H1 (cell line): ENCODE measurements around the gene CCS. TPM values are rescaled to one million over a fixed set of nuclear protein-coding genes. Genes with fewer than 3 reads are reported as not detected.
"Not testable (repeated sequence)": the region's sequence is repeated elsewhere in the genome, so short reads cannot be mapped to it uniquely, and the experiment has no call there.

ENCODE experiments used
- CTCF ChIA-PET: fragments of 300-600 bp; sonication (Branson Sonifier 250); formaldehyde crosslinking; loops from one replicate; lab custom pipeline; 2021; ENCODE audit not compliant: partially characterized antibody; lab: Charles Lee
- POLR2A ChIA-PET: fragments of 300-600 bp; sonication (Branson Sonifier 250); formaldehyde crosslinking; loops from one replicate; lab custom pipeline; 2021; ENCODE audit warnings: inconsistent platforms; ENCODE audit not compliant: partially characterized antibody; lab: Charles Lee
- DNase-seq, 2 experiments: peaks; one replicate each; pipeline versions ENCODE4 v3.0.0 to v3.0.0-alpha.2; 2010 to 2022; ENCODE audit warnings: low spot score in 2 of 2, low read depth in 1 of 2, mixed read lengths in 1 of 2
- FAIRE-seq: peaks from 2 replicates; lab custom pipeline; 2011; peaks lifted over from hg19 to GRCh38; lab: Jason Lieb, UNC
- H2AFZ ChIP-seq: 2 replicates; pipeline ENCODE4 v1.8.1; 2012; ENCODE audit warnings: low read length, inconsistent platforms
- H2AK5ac ChIP-seq: 2 replicates; pipeline ENCODE4 v1.6.1; 2013; ENCODE audit warnings: low read depth, low read length
- H2BK120ac ChIP-seq: replicated peaks from 2 replicates; pipeline ENCODE3; 2013; ENCODE audit warnings: low read depth, low read length, inconsistent platforms
- H2BK12ac ChIP-seq: 2 replicates; pipeline ENCODE4 v1.6.1; 2013; ENCODE audit warnings: low read depth, low read length
- H2BK15ac ChIP-seq: 2 replicates; pipeline ENCODE4 v1.6.1; 2013; ENCODE audit warnings: low read length
- H2BK20ac ChIP-seq: 2 replicates; pipeline ENCODE4 v1.6.1; 2013; ENCODE audit warnings: low read length
- H2BK5ac ChIP-seq: 2 replicates; pipeline ENCODE4 v1.6.1; 2013; ENCODE audit warnings: low read depth, low read length
- H3K14ac ChIP-seq: 2 replicates; pipeline ENCODE4 v1.6.1; 2013; ENCODE audit warnings: inconsistent platforms; ENCODE audit not compliant: insufficient read length
- H3K18ac ChIP-seq: 2 replicates; pipeline ENCODE4 v1.6.1; 2013; ENCODE audit warnings: low read length; ENCODE audit errors: extremely low read depth
- H3K23ac ChIP-seq: 2 replicates; pipeline ENCODE4 v1.6.1; 2013; ENCODE audit warnings: inconsistent platforms; ENCODE audit not compliant: insufficient read length
- H3K23me2 ChIP-seq: 2 replicates; pipeline ENCODE4 v1.6.1; 2013; ENCODE audit warnings: low read depth, low read length
- H3K27ac ChIP-seq: 2 replicates; pipeline ENCODE4 v1.6.1; 2011; ENCODE audit warnings: low read depth, low read length, inconsistent platforms
- H3K27me3 ChIP-seq, 4 experiments: replicated peaks in 1 of 4; 1 replicate in 1 of 4; 2 replicates in 3 of 4; pipeline versions ENCODE4 v1.6.1 to v1.8.1; 2011 to 2013; ENCODE audit warnings: low read length in 3 of 4, mild to moderate bottlenecking in 3 of 4, inconsistent platforms in 2 of 4, mixed read lengths in 2 of 4, moderate library complexity in 1 of 4; ENCODE audit not compliant: control insufficient read depth in 3 of 4, insufficient read depth in 3 of 4; ENCODE audit errors: extremely low read depth in 1 of 4
- H3K36me3 ChIP-seq, 4 experiments: 2 replicates each; pipeline versions ENCODE4 v1.6.1 to v1.8.1; 2011 to 2013; ENCODE audit warnings: mild to moderate bottlenecking in 4 of 4, low read length in 3 of 4, moderate library complexity in 2 of 4, control low read depth in 1 of 4, inconsistent platforms in 1 of 4; ENCODE audit not compliant: insufficient read depth in 4 of 4, control insufficient read depth in 2 of 4
- H3K4ac ChIP-seq: replicated peaks from 2 replicates; pipeline ENCODE3; 2013; ENCODE audit warnings: low read length, low read depth, mixed read lengths, inconsistent platforms; ENCODE audit not compliant: insufficient read length
- H3K4me1 ChIP-seq, 4 experiments: replicated peaks in 1 of 4; 1 replicate in 1 of 4; 2 replicates in 3 of 4; pipeline versions ENCODE4 v1.6.1 to v1.8.1; 2011 to 2013; ENCODE audit warnings: low read length in 3 of 4, inconsistent platforms in 2 of 4, mixed read lengths in 1 of 4; ENCODE audit not compliant: insufficient read depth in 4 of 4, control insufficient read depth in 3 of 4
- H3K4me2 ChIP-seq, 2 experiments: 2 replicates each; pipeline versions ENCODE4 v1.6.1 to v1.8.1; 2011 to 2013; ENCODE audit warnings: low read depth in 2 of 2, low read length in 2 of 2, control low read depth in 1 of 2, inconsistent platforms in 1 of 2, mild to moderate bottlenecking in 1 of 2; ENCODE audit not compliant: insufficient read depth in 1 of 2
- H3K4me3 ChIP-seq, 4 experiments: fragments of 200-600, 300-600 bp in 1 of 4; sonication (generic), shearing (Covaris generic), sonication (Bioruptor Twin) in 1 of 4; 2 replicates each; pipeline versions ENCODE4 v1.5.1 to v1.8.1; 2011 to 2016; ENCODE audit warnings: low read length in 4 of 4, low read depth in 3 of 4, control low read depth in 2 of 4, inconsistent platforms in 2 of 4, mild to moderate bottlenecking in 2 of 4, mixed read lengths in 1 of 4, moderate library complexity in 1 of 4; ENCODE audit not compliant: insufficient read depth in 2 of 4; ENCODE audit errors: extremely low read depth in 1 of 4
- H3K56ac ChIP-seq: replicated peaks from 2 replicates; pipeline ENCODE3; 2013; ENCODE audit warnings: low read depth, mild to moderate bottlenecking, mixed read lengths, low read length, inconsistent platforms; ENCODE audit not compliant: insufficient read length
- H3K79me1 ChIP-seq: 2 replicates; pipeline ENCODE4 v1.6.1; 2013; ENCODE audit warnings: low read depth, low read length, control low read depth
- H3K79me2 ChIP-seq, 2 experiments: 2 replicates each; pipeline versions ENCODE4 v1.6.1 to v1.8.1; 2012 to 2013; ENCODE audit warnings: low read length in 2 of 2, mild to moderate bottlenecking in 2 of 2, inconsistent platforms in 1 of 2; ENCODE audit not compliant: insufficient read depth in 2 of 2, control insufficient read depth in 1 of 2
- H3K9ac ChIP-seq, 4 experiments: replicated peaks in 1 of 4; 1 replicate in 1 of 4; 2 replicates in 3 of 4; pipeline versions ENCODE4 v1.6.1 to v1.8.1; 2011 to 2013; ENCODE audit warnings: low read depth in 3 of 4, low read length in 3 of 4, control low read depth in 2 of 4, mild to moderate bottlenecking in 2 of 4, moderate library complexity in 2 of 4, inconsistent platforms in 1 of 4; ENCODE audit errors: extremely low read depth in 1 of 4
- H3K9me3 ChIP-seq, 2 experiments: 2 replicates each; pipeline versions ENCODE4 v1.6.1 to v1.8.1; 2012 to 2013; ENCODE audit warnings: mild to moderate bottlenecking in 2 of 2, moderate library complexity in 2 of 2, control low read depth in 1 of 2, inconsistent platforms in 1 of 2, low read depth in 1 of 2, low read length in 1 of 2, mixed read lengths in 1 of 2; ENCODE audit not compliant: insufficient read depth in 2 of 2
- H4K20me1 ChIP-seq, 2 experiments: replicated peaks in 1 of 2; 2 replicates each; pipeline versions ENCODE3 to v1.8.1; 2011 to 2013; ENCODE audit warnings: inconsistent platforms in 2 of 2, low read length in 2 of 2, mild to moderate bottlenecking in 1 of 2; ENCODE audit not compliant: insufficient read depth in 2 of 2, control insufficient read depth in 1 of 2
- H4K5ac ChIP-seq: 2 replicates; pipeline ENCODE4 v1.6.1; 2013; ENCODE audit warnings: low read length, low read depth, mixed read lengths, inconsistent platforms; ENCODE audit not compliant: insufficient read length
- H4K8ac ChIP-seq: 2 replicates; pipeline ENCODE4 v1.8.0; 2013; ENCODE audit warnings: mild to moderate bottlenecking, moderate library complexity, low read length, inconsistent platforms; ENCODE audit not compliant: insufficient read depth; ENCODE audit errors: extremely low read depth
- H4K91ac ChIP-seq: replicated peaks from 2 replicates; pipeline ENCODE3; 2013; ENCODE audit warnings: low read length, mixed read lengths, inconsistent platforms; ENCODE audit not compliant: insufficient read length
- ATF2 ChIP-seq: IDR thresholded peaks from 2 replicates; pipeline ENCODE4 v1.6.1; 2012; ENCODE audit warnings: low read length, inconsistent platforms
- CHD2 ChIP-seq: IDR thresholded peaks from 2 replicates; pipeline ENCODE4 v1.6.1; 2012; ENCODE audit warnings: low read length, improper control_type of control experiment
- JUN ChIP-seq: IDR thresholded peaks from 2 replicates; pipeline ENCODE4 v1.6.1; 2011; ENCODE audit warnings: low read depth, mild to moderate bottlenecking, improper control_type of control experiment, low read length
- JUND ChIP-seq: IDR thresholded peaks from 2 replicates; pipeline ENCODE4 v1.6.1; 2011; ENCODE audit warnings: mild to moderate bottlenecking, improper control_type of control experiment, low read length
- POLR2A ChIP-seq, 2 experiments: IDR thresholded peaks; 1 replicate in 1 of 2; 2 replicates in 1 of 2; pipeline ENCODE4 v1.6.1; 2011; ENCODE audit warnings: low read depth in 2 of 2, low read length in 2 of 2, mild to moderate bottlenecking in 2 of 2; ENCODE audit errors: control extremely low read depth in 1 of 2
- SRF ChIP-seq: IDR thresholded peaks from 2 replicates; pipeline ENCODE4 v1.6.1; 2011; ENCODE audit warnings: mild to moderate bottlenecking, low read depth, low read length, moderate library complexity
- TAF1 ChIP-seq: IDR thresholded peaks from 2 replicates; pipeline ENCODE4 v1.6.1; 2011; ENCODE audit warnings: mild to moderate bottlenecking, low read depth, low read length
- TAF7 ChIP-seq: optimal IDR thresholded peaks from 2 replicates; pipeline ENCODE3; 2011; ENCODE audit warnings: low read depth, mild to moderate bottlenecking, inconsistent platforms, low read length, moderate library complexity, borderline replicate concordance
- TBP ChIP-seq: IDR thresholded peaks from 2 replicates; pipeline ENCODE4 v1.6.1; 2011; ENCODE audit warnings: low read depth, low read length, improper control_type of control experiment
- TEAD4 ChIP-seq: IDR thresholded peaks from 2 replicates; pipeline ENCODE4 v1.6.1; 2012; ENCODE audit warnings: low read depth, low read length, inconsistent platforms, mixed read lengths
- whole genome bisulfite sequencing, 2 experiments: shearing (Covaris generic) in 1 of 2; methylation state at CpG; one replicate each; pipeline versions ENCODE4 v1.1.6 to v1.1.7; 2013 to 2015; ENCODE audit warnings: low lambda C conversion rate in 2 of 2, mixed read lengths in 2 of 2, inconsistent platforms in 1 of 2, low coverage in 1 of 2, missing lambda C conversion rate in 1 of 2; ENCODE audit not compliant: insufficient replicate concordance in 2 of 2, insufficient coverage in 1 of 2, insufficient read length in 1 of 2; ENCODE audit errors: extremely low coverage in 1 of 2, missing lambda C conversion rate in 1 of 2; 5-methylcytosine and 5-hydroxymethylcytosine counted together
- polyA plus RNA-seq, 7 experiments: library from polyadenylated mRNA; depleted of rRNA in 3 of 7; stranded (reverse) in 5 of 7; unstranded in 2 of 7; fragments of >200 nt in 5 of 7; fragments of 200-250 nt in 2 of 7; gene quantifications; 1 replicate in 5 of 7; 2 replicates in 1 of 7; 4 replicates in 1 of 7; pipeline versions ENCODE4 v1.2.1 to v1.2.3, GENCODE V29; 2011 to 2013; ENCODE audit warnings: missing spikeins in 2 of 7, mixed read lengths in 2 of 7
- total RNA-seq: library from RNA; stranded (reverse); fragmentation: NEBNext Ultra II Directional; extraction: Animal tissue kit (Norgen Biotek cat#: 25700); gene quantifications from 2 replicates; pipeline ENCODE4 v1.2.1, GENCODE V29; 2021

The CCS gene
- total and polyA plus RNA-seq, 2 of the 8 experiments (the other 6 are each of a cell fraction or from before 2014, with no cell fraction given) = 37.1 to 37.7 TPM

DNA sequence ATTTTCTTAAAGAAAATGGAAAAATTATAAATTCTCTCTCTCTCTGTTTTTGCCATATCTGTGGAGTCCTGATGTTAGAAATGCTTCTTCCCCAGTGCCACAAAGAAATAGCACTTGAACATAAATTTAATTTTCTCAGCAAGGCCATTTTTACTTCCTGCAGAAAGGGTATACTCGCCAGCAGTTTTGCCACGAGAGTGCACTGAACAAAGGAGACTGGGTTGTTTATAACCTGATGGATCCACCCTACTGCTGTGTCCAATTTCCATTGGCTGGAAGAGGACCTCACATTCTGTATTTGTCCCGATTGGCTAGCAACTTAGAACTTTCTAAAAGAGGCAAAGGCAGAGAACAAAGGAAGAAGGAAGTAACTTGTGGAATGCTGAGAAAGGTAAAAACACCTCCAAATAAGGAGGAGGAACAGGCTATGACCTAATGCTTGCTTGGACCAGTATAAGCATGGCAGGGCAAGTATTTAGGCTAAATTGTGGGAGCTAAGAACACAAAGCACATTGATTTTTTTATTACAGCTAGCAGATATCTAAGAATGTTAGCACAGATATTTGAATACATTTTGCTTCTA is 10.3 kb upstream of the CCS start:
- not testable (repeated sequence) for H3K23ac ChIP-seq, H2AK5ac ChIP-seq, H2BK120ac ChIP-seq, H2BK15ac ChIP-seq, H2BK20ac ChIP-seq, DNase-seq, H4K20me1 ChIP-seq, H3K79me2 ChIP-seq, H2BK12ac ChIP-seq, H2BK5ac ChIP-seq, H4K8ac ChIP-seq, H2AFZ ChIP-seq, H3K27me3 ChIP-seq, H3K79me1 ChIP-seq, H3K9me3 ChIP-seq, H3K56ac ChIP-seq, H3K4me1 ChIP-seq, H4K5ac ChIP-seq, H3K36me3 ChIP-seq, H3K4me2 ChIP-seq, H3K23me2 ChIP-seq, H3K4ac ChIP-seq, H3K14ac ChIP-seq, H3K4me3 ChIP-seq, H3K18ac ChIP-seq, H4K91ac ChIP-seq
- FAIRE-seq = peak; percentile 74
- POLR2A ChIA-PET = interaction anchor here (1.2 to 6.8 kb wide), 8 partner anchors 10 to 91 kb away, joined by 3 to 51 read pairs (median 12); partner anchors contain the start of genes CCDC87, CCS, CTSF and RBM14
- CTCF ChIA-PET = interaction anchor here (2.0 to 6.2 kb wide), 2 partner anchors 10 to 14 kb away, joined by 9 to 46 read pairs; partner anchors contain the start of genes CCDC87, CCS and CTSF
- Histone ChIP-seq H3K27ac (peak overlapping the region; percentile 93), H3K9ac (peak overlapping the region in 2 of 4 experiments; percentile 75 to 76; a peak in 2 of 7 replicates)
- WGBS, 2 experiments = 37% methylated on average over 3 of the region's 3 CpGs; no CpG with 5 or more reads in 1 of the 2 experiments
- TF ChIP-seq TEAD4 (0 out of 2 replicates have a peak, but pooled peaks have one; percentile 36), TAF1 (peak; percentile 78), JUND (peak; percentile 22; the same call in 1 of the 2 replicates), SRF (peak; percentile 90), TBP (peak; percentile 88), TAF7 (peak; percentile 22), CHD2 (0 out of 2 replicates have a peak, but pooled peaks have one; percentile 20), ATF2 (peak; percentile 81; the same call in 1 of the 2 replicates), JUN (peak; percentile 13; the same call in 1 of the 2 replicates), POLR2A (IDR thresholded peaks at IDR 0.05; ENCODE audit: control extremely low read depth in 1 of 2, low read depth in 2 of 2, low read length in 2 of 2) (peak; percentile 68 to 75)
